ENCODE results near the gene ZBTB21.
A peak's percentile ranks its signal among the peaks of the same experiment; 100 is the strongest.
"Not testable (repeated sequence)": the region's sequence is repeated elsewhere in the genome, so short reads cannot be mapped to it uniquely, and the experiment has no call there.

Gene ZBTB21

DNA sequence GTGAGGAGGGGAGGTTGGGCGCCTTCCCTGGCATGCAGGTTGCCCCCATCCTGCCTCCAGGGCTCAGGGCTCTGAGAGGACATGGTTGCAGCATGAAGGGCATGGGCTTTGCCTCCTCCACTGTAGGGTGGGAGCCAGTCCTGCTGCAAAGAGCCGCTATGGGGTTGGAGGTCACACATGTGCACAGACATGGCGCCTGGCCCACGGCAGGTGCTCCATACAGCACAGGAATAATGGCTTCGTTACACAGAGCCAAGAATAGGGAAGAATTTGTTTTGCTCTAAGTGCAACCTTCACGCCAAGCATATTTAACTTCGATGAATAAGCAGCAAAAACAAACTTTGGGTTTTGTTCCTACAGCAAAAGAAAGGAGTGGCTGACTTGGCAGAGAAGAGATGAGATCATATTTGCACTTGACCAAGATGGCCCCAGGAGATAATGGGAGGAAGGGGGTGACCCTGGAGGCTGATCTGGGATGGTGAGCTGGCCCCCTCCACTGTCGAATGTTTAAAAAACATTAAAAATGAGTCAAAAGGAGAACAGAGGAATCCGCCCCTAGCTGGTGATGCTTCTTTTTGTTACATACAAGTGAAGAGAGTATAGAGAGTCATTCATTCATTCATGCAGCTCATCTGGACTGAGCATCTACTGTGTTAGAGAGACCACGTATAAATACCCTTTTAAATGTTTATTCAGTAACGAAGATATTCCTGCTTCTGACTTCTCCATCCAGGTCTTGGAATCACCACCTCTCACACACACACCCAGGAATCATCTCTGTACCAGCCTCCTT, 43.9 kb downstream of the ZBTB21 start:
- no peak for DNase-seq

DNA sequence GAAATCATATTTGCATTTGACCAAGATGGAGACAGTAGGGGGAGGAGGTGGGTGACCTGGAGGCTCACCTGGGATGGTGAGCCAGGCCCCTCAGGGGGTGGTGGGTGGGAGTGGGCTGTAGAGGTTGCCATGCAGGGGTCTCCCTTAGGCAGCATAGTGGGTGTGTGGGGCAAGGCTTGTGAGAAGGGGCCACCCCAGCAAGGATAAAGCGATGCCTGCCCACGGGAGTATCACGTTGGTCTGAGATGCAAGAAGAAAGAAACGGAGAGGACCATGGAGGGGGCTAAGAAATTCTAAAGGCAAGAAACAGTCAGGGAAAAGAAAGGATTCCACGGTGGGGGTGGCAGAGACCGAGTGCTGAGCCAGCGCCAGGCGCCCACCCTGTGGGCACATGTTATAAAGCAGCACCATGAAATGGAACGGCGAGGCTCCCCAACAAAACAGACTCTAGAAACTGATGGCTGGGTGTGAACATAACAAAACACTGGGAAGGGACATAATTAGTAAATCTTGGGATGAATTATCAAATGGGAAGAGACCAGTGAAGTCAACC, 44.6 kb downstream of the ZBTB21 start:
- no peak for DNase-seq

DNA sequence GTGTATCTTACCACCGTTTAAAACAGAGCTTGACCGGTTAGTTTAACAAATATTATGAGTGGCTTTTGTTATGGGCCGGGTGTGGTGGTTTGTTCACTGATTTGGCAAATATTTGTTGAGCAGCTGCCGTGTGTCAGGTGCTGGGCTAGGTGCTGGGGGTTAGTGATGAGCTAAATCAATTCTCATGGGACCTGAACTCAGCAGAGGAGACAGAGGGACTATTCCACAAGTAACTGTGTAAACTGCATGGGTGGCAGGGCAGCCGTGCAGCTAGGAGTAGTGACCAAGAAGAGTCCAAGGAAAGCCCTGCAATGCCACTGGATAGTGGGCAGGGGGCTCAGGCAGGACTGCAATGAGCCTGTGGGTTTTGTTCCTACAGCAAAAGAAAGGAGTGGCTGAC, 45.1 kb downstream of the ZBTB21 start:
- DNase-seq, result no peak

- DNase-seq, result no peak
These were observed 46.0 kb downstream of the ZBTB21 start for GRCh38 chr21:41964171-41964570.

GRCh38 chr21:41962425-41962966, 47.7 kb downstream of the ZBTB21 start:
- no peak for DNase-seq

- DNase-seq, result no peak
These were observed 48.4 kb downstream of the ZBTB21 start for GRCh38 chr21:41961753-41962152.

DNA sequence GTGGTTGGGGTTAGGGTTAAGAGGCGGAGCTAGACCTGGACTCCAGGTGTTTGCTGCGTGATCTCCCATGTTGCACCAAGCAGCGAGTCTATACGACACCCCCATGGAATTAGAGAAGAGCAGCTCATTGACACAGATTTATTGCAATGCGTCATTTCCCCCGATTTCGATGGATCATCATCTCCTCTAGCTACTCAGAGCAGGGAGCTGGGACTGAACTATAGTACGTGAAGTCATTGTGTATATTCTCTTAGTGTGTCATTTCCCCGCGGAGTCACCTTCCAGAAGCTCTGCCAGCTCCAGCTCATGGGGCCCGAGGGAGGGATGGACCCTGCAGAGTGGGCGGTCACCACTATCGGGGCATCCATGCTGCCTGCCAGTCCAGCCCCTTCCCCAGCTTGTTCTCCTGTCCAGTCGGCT, 48.9 kb downstream of the ZBTB21 start:
- no peak for DNase-seq

DNA sequence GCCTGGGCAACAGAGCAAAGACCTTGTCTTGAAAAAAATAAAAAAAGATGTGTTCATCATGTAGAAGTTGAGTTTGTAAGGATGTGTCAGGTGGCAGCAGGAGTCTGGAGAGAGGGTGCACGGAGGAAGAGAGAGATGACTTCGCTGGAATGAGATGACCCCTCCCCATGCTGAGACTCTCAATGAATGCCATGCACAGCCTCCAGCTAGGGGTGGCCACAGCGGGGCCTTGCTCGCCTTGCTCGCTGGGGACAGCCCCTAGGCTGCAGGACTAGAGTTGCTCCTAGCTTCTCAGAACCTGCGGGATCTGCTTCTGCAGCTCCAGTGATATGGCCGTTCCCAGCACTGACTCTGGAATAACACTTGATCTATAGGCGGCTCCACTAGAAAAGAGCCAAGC, 49.8 kb downstream of the ZBTB21 start:
- no peak for DNase-seq

DNA sequence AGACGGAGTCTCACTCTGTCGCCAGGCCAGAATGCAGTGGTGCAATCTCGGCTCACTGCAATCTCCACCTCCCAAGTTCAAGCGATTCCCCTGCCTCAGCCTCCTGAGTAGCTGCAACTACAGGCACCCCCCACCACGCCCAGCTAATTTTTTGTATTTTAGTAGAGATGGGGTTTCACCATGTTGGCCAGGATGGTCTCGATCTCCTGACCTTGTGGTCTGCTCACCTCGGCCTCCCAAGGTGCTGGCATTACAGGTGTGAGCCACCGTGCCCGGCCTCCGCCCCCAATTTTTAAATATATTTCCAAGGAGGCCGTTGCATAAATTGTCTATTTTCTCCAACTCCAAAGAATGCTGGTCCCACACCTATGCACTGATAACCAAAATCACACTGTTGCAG, 50.5 kb downstream of the ZBTB21 start:
- not testable (repeated sequence) for DNase-seq

GRCh38 chr21:41958886-41959563, 51.1 kb downstream of the ZBTB21 start:
- DNase-seq, result no peak

DNA sequence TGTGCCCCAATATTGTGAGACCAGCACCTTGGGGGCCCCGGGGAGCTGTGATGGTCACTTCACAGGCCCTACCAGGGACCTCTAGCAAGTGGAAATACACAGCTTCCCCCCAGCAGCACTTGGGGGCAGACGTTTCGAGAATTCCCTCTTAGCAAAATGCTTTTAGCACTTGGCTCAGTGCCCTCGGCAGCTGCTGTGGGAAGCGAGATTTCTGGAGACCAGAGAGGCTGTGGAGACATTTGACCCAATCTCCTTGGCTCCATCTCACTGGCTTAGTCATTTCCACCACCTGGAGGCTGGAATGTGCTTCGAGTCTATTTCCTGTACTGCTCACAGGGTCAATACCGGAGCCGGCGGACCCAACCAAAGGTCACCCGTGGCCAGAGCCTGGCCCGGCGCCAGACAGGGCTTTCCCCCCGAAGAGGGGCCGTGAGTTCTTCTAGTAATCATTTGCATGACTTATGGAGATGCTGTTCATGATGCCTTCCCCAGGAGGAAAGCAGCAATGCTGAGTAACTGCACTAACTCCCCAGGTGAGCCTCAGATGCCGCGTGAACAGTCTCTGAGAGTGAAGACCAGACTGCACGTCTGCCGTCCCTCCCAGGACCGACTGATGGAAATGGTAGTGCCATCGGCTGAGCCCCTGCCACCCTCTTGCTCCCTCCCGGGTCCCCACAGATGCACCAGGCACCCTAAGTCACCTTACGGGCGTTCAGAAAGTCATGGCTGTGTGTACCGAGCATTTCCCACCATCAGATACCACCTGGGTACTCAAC, 52.0 kb downstream of the ZBTB21 start:
- peak; percentile 87 for DNase-seq

DNA sequence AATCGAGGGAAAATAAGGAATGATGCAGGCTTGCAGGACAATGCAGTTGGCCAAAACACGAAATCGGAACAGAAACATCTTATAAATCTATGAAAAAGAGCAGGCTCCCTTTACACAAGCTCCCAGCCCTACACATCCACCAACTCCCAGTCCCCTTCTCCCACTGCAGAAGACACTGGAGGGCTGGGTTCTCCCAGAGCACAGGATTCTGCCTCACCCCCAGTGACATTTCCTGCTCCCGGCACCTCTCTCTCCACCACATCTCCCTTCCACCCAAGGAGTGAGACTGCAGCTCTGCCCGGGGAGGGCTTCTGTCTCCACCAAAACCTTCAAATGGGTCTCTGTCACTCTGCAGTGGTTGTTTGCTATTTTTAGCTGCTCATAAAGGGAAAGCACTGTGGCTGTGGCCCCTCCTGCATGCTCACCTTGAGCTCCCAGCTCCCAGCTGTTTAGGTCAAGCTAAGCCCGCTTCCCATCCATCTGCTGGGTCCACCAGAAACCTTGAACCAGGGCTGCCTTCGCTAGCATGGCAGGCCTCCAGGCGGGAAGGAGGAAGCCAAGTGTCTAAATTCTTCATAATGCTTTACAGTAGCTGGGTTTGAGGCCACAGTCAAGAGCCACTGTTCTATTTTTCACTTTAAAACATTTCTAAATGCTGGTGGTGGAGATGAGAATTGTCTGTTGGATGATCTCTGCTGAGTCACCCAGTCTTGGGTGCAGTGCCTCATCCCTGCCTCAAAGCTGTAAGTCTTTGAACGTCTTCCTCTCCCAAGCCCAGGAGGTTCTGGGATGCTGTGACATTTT, 53.0 kb downstream of the ZBTB21 start:
- no peak for DNase-seq

- DNase-seq, result no peak
These were observed 54.6 kb downstream of the ZBTB21 start for GRCh38 chr21:41955516-41955915.

DNA sequence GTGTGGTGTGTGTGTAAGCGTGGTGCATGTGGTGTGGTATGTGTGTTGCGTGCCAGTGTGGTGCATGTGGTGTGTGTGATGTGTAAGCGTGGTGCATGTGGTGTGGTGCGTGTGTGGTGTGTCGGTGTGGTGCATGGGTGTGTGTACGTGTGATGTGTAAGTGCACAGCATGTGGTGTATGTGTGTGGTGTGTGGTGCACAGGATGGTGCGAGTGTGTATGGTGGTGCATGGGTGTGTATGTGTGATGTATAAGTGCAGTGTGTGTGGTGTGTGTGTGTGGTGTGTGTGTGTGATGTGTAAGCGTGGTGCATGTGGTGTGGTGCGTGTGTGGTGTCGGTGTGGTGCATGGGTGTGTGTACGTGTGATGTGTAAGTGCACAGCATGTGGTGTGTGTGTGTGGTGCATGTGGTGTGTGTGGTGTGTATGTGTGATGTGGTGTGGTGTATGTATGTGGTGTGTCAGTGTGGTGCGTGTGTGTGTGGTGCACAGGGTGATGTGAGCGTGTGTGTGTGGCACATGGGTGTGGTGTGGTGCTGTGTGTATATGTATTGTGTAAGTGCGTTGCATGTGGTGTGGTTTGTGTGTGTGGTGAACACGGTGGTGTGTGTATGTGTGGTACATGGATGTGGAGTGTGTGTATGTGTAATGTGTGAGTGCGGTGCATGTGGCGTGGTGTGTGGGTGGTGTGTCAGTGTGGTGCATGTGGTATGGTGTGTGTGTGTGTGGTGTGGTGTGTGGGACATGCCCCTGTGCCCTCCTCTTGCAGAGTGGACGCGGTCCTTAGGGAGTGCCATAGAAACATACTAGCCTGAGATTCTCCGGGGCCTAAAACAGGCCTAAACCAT, 55.3 kb downstream of the ZBTB21 start:
- no peak for DNase-seq

GRCh38 chr21:41953831-41954653, 56.1 kb downstream of the ZBTB21 start, which contains the start of gene C2CD2:
TSS of gene C2CD2 (minus strand) at chr21:41954018. CDS start at chr21:41953648, 370 bp downstream.
- peak; percentile 83 for DNase-seq

GRCh38 chr21:41953249-41953830, 56.8 kb downstream of the ZBTB21 start:
- DNase-seq, result peak; percentile 49

- DNase-seq, result no peak
These were observed 57.5 kb downstream of the ZBTB21 start for GRCh38 chr21:41952568-41953248.

GRCh38 chr21:41951876-41952567, 58.1 kb downstream of the ZBTB21 start:
- no peak for DNase-seq

Data from right hindlimb (tissue), 1 donor.